ENCODE measurements around the gene SPHK2. TPM values are rescaled to one million over a fixed set of nuclear protein-coding genes. Genes with fewer than 3 reads are reported as not detected.
A peak's percentile ranks its signal among the peaks of the same experiment; 100 is the strongest.

Gene SPHK2
- total RNA-seq, 2 donors from 2014 or later, result 36.2 to 48.4 TPM

DNA sequence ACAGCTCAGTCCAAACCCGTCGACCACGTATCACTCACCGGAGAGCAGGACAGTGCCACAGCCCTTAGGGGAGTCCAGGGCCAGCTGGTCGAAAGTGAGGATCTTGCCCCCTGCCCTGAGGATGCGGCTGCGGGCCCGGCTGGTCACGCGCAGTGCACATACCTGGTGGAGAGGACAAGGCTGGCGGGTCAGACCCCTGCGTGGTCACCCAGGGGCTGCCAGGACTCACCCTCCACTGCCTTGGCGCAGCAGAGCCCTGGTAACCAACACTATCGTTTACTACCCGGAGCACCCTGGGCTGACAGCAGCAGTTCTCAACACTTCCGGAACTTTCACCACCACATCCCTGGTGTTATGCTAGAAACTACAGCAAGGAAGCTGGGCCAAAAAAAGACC, 3.3 kb upstream of the SPHK2 start:
- H3K27me3 ChIP-seq, result no peaks in the 10 kb centered on the region
- DNase-seq, result peak; percentile 33
- peak overlapping the region; percentile 93 for H3K27ac ChIP-seq
- intact Hi-C loops (cut with DNase I), result loop anchor here (10.0 kb wide), 1 partner anchor 291 kb away; the partner anchor contains the start of gene EMP3
- H3K4me3 ChIP-seq, result no peak overlapping the region
- no peaks in the 10 kb centered on the region for H3K9me3 ChIP-seq
- H3K9ac ChIP-seq (ENCODE audit: low read depth in 2 of 2, low read length in 2 of 2), result peak overlapping the region; percentile 45 to 100
- TF ChIP-seq, protein P1, sequence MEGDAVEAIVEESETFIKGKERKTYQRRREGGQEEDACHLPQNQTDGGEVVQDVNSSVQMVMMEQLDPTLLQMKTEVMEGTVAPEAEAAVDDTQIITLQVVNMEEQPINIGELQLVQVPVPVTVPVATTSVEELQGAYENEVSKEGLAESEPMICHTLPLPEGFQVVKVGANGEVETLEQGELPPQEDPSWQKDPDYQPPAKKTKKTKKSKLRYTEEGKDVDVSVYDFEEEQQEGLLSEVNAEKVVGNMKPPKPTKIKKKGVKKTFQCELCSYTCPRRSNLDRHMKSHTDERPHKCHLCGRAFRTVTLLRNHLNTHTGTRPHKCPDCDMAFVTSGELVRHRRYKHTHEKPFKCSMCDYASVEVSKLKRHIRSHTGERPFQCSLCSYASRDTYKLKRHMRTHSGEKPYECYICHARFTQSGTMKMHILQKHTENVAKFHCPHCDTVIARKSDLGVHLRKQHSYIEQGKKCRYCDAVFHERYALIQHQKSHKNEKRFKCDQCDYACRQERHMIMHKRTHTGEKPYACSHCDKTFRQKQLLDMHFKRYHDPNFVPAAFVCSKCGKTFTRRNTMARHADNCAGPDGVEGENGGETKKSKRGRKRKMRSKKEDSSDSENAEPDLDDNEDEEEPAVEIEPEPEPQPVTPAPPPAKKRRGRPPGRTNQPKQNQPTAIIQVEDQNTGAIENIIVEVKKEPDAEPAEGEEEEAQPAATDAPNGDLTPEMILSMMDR (IDR thresholded peaks at IDR 0.05), result no peak
- peaks cover 17% of the 10 kb centered on the region for H3K4me1 ChIP-seq
- H3K36me3 ChIP-seq, result peaks cover 4% of the 10 kb centered on the region

DNA sequence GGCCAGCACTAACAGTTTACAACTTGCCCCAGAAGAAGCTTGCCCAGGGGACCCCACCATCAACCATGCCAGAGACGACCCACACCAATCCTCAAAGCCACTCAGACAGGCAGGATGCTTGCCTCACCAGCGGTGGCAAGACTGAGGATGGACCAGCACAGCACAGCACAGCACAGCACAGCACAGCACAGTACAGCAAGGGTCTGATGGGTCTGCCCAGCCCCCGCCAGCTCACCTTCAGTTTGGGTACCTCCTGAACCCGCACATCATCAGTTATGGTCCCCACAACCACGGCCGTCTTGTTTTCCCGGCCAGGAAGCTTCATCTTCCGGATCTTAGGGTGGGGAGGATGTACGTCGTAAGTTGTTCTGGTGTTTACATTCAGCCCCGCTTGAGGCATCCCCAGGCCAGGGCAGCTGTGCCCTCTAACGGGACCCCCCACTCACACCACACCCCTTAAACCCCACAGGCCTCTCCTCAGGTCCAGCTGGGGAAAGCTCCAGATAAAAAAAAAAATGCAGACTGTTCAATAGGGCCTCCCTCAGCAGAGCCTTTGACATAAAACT, 2.7 kb upstream of the SPHK2 start:
- peak overlapping the region; percentile 93 for H3K27ac ChIP-seq
- peak; percentile 40 for DNase-seq
- intact Hi-C loops (cut with DNase I), result loop anchor here (10.0 kb wide), 1 partner anchor 292 kb away; the partner anchor contains the start of gene EMP3
- H3K9ac ChIP-seq (ENCODE audit: low read depth in 2 of 2, low read length in 2 of 2), result peak overlapping the region; percentile 45 to 100
- peak overlapping the region; percentile 7 for H3K4me3 ChIP-seq
- TF ChIP-seq, protein P1 (IDR thresholded peaks at IDR 0.05), result no peak
- no peaks in the 10 kb centered on the region for H3K9me3 ChIP-seq
- H3K36me3 ChIP-seq, result peaks cover 4% of the 10 kb centered on the region
- H3K4me1 ChIP-seq, result peaks cover 17% of the 10 kb centered on the region
- no peaks in the 10 kb centered on the region for H3K27me3 ChIP-seq

DNA sequence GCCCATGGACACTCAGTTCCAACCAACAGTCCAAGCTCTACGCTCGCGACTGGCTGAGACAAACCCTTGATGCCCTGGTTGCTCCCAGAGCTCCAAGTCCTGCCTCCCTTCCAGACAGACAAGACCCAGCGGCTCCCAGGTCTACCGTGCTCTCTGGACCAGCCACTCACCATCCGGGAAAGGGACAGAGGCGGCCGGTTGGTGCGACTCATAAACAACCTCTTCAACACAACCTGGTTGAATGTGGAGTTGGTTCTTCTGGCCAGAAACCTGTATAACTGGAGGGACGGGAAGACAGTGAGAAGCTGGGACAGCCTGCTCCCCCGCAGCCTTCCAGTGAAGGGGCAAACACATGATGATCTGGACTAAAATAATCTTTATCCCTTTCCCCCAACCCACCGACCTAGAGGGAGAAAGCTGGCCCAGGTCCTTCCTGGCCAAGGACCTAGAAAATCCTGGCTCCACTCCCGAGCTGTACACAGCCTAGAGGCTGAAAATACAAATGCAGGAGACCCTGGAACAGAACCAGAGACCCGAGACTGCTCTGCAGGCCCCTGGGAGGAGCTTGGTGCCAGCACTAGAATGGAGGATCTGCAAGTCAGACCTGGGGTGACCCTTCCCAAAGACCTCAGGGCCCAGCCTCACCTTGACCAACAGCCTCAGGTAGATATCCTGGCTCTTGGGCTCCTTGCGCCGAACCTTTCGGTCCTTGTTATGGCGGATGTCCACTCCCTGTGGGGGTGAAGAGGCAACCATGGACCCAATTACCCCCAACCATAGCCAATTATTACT, 2.0 kb upstream of the SPHK2 start:
- H3K27me3 ChIP-seq, result no peaks in the 10 kb centered on the region
- H3K9ac ChIP-seq (ENCODE audit: low read depth in 2 of 2, low read length in 2 of 2), result peak overlapping the region; percentile 60 to 100
- DNase-seq, result peak; percentile 41
- H3K4me1 ChIP-seq, result peaks cover 17% of the 10 kb centered on the region
- TF ChIP-seq, protein P1 (IDR thresholded peaks at IDR 0.05), result no peak
- intact Hi-C loops (cut with DNase I), result loop anchor here (10.0 kb wide), 1 partner anchor 293 kb away; the partner anchor contains the start of gene EMP3
- peak overlapping the region; percentile 93 for H3K27ac ChIP-seq
- no peaks in the 10 kb centered on the region for H3K9me3 ChIP-seq
- peak overlapping the region; percentile 88 for H3K4me3 ChIP-seq
- H3K36me3 ChIP-seq, result peaks cover 4% of the 10 kb centered on the region

DNA sequence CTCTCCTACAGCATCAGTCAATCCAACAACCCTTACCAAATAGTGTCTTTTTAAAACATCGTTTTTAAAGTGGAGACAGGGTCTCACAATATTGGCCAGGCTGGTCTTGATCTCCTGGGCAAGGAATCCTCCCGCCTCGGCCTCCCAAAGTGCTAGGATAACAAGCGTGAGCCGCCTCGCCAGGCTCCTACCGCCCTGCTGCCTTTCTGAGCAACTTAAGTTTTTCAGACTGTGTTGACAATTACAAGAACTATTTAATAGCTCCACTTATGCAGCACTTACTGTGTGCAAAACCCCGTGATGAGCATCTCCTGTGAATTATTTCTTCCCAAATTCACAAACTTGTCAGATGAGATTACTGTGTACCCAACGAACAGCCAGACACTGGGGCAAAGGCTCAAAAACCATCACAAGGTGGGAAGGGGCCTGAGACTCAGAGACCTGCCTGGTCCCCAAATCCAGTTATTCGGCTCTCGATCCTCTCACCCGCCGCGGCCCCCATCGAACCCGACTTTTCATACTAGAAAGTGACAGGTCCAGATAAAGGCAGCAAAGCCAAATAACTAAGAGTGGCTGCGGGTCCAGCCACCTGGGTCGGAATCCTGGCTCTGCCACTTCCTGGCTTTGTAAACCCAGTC, 909 bp upstream of the SPHK2 start:
- intact Hi-C loops (cut with DNase I), result loop anchor here (10.0 kb wide), 1 partner anchor 294 kb away; the partner anchor contains the start of gene EMP3
- peaks cover 17% of the 10 kb centered on the region for H3K4me1 ChIP-seq
- TF ChIP-seq, protein P1 (IDR thresholded peaks at IDR 0.05), result no peak
- DNase-seq, result peak; percentile 37
- H3K27me3 ChIP-seq, result no peaks in the 10 kb centered on the region
- H3K9me3 ChIP-seq, result no peaks in the 10 kb centered on the region
- peak overlapping the region; percentile 93 for H3K27ac ChIP-seq
- H3K4me3 ChIP-seq, result peak overlapping the region; percentile 88
- peaks cover 4% of the 10 kb centered on the region for H3K36me3 ChIP-seq
- H3K9ac ChIP-seq (ENCODE audit: low read depth in 2 of 2, low read length in 2 of 2), result peak overlapping the region; percentile 60 to 100
